Activated CD8-positive, alpha-beta memory T cell treated with anti-CD3 and anti-CD28 coated beads for 48 hours (primary cell): ENCODE measurements around the gene ALDH3A2.

ENCODE experiments used
- DNase-seq, 3 experiments: peaks; one replicate each; pipeline ENCODE4 v3.0.0-alpha.2; 2020; ENCODE audit warnings: low read depth in 2 of 3, low spot score in 2 of 3

Gene ALDH3A2

GRCh38 chr17:19648475-19649273 is at the start of gene ALDH3A2:
TSS of gene ALDH3A2 (plus strand) at chr17:19648751. CDS start at chr17:19648972, 221 bp downstream.
- DNase-seq = peak; percentile 80 to 89 (median 86)

- DNase-seq = no peak
Observed at GRCh38 chr17:19610311-19610710, 38.2 kb upstream of the ALDH3A2 start.

- no peak for DNase-seq
Observed at GRCh38 chr17:19610879-19611278, 37.7 kb upstream of the ALDH3A2 start.

GRCh38 chr17:19613979-19614378 is 34.6 kb upstream of the ALDH3A2 start:
- DNase-seq = no peak

GRCh38 chr17:19614900-19615299 is 33.7 kb upstream of the ALDH3A2 start:
- no peak for DNase-seq

GRCh38 chr17:19618015-19618414 is 30.5 kb upstream of the ALDH3A2 start:
- DNase-seq = no peak

- no peak for DNase-seq
Observed at GRCh38 chr17:19619705-19620325, 28.7 kb upstream of the ALDH3A2 start.

GRCh38 chr17:19621697-19622096 is 26.9 kb upstream of the ALDH3A2 start:
- DNase-seq = no peak

- DNase-seq = no peak
Observed at GRCh38 chr17:19626079-19626478, 22.5 kb upstream of the ALDH3A2 start.

GRCh38 chr17:19629449-19629848 is 19.1 kb upstream of the ALDH3A2 start:
- DNase-seq = no peak

- no peak for DNase-seq
Observed at GRCh38 chr17:19630035-19630434, 18.5 kb upstream of the ALDH3A2 start.

GRCh38 chr17:19630661-19631060 is 17.9 kb upstream of the ALDH3A2 start:
- no peak for DNase-seq

GRCh38 chr17:19631905-19632304 is 16.6 kb upstream of the ALDH3A2 start:
- DNase-seq = no peak

GRCh38 chr17:19641687-19642372 is 6.7 kb upstream of the ALDH3A2 start:
- DNase-seq = no peak

- DNase-seq = no peak
Observed at GRCh38 chr17:19642373-19642893, 6.1 kb upstream of the ALDH3A2 start.

GRCh38 chr17:19644493-19645210 is 3.9 kb upstream of the ALDH3A2 start:
- DNase-seq = no peak

GRCh38 chr17:19645734-19646201 is 2.8 kb upstream of the ALDH3A2 start:
- peak in 2 of 3 experiments; percentile 11 to 35 for DNase-seq

- no peak for DNase-seq
Observed at GRCh38 chr17:19646788-19647696, 1.5 kb upstream of the ALDH3A2 start.

- peak in 2 of 3 experiments; percentile 10 to 27 for DNase-seq
Observed at GRCh38 chr17:19647697-19648474, 665 bp upstream of the ALDH3A2 start.
